GM10248 (cell line): ENCODE data around the gene TCF12.
A peak's percentile ranks its signal among the peaks of the same experiment; 100 is the strongest.

ENCODE experiments used
- CTCF ChIA-PET: fragments of 300-600 bp; sonication (Branson Sonifier 250); formaldehyde crosslinking; extraction: SDS; loops from one replicate; lab custom pipeline; 2021; ENCODE audit warnings: antibody characterized with exemption; lab: Yijun Ruan, JAX
- POLR2A ChIA-PET: fragments of 350-650 bp; sonication (Branson Sonifier 250); formaldehyde crosslinking; extraction: SDS; loops from one replicate; lab custom pipeline; 2020; ENCODE audit warnings: antibody characterized with exemption; lab: Yijun Ruan, JAX
- DNase-seq: peaks from one replicate; pipeline ENCODE4 v3.0.0; 2012; ENCODE audit errors: extremely low spot score
- CTCF ChIP-seq: IDR thresholded peaks from 2 replicates; pipeline ENCODE4 v1.5.1; 2012; ENCODE audit warnings: mild to moderate bottlenecking, low read depth; ENCODE audit errors: extremely low read depth, missing control alignments, control extremely low read depth

The TCF12 gene

GRCh38 chr15:57306161-57306943, 387.9 kb downstream of the TCF12 start:
- peak; percentile 95 for TF ChIP-seq CTCF
- ChIA-PET CTCF (interaction anchor here (0.6 to 8.5 kb wide), 63 partner anchors 9 to 817 kb away, joined by 3 to 163 read pairs (median 4); no protein-coding TSS in a partner anchor), POLR2A (no interaction called here)
- peak; percentile 90 for DNase-seq

GRCh38 chr15:57306944-57307411, 388.5 kb downstream of the TCF12 start:
- no peak for TF ChIP-seq CTCF
- ChIA-PET CTCF (interaction anchor here (0.7 to 8.5 kb wide), 54 partner anchors 9 to 818 kb away, joined by 3 to 163 read pairs (median 4); no protein-coding TSS in a partner anchor), POLR2A (no interaction called here)
- no peak for DNase-seq

GRCh38 chr15:57307527-57308169, 389.2 kb downstream of the TCF12 start:
- TF ChIP-seq CTCF: no peak
- no peak for DNase-seq
- CTCF ChIA-PET: interaction anchor here (0.8 to 8.5 kb wide), 21 partner anchors 8 to 813 kb away, joined by 3 to 163 read pairs (median 5); no protein-coding TSS in a partner anchor
- POLR2A ChIA-PET: no interaction called here

- no peak for DNase-seq
- no peak for TF ChIP-seq CTCF
- POLR2A ChIA-PET: no interaction called here
- CTCF ChIA-PET: interaction anchor here (1.0 to 8.5 kb wide), 4 partner anchors 21 to 161 kb away, joined by 3 to 163 read pairs (median 19); no protein-coding TSS in a partner anchor
Measured at GRCh38 chr15:57308170-57308545, 389.7 kb downstream of the TCF12 start.

GRCh38 chr15:57309856-57310760, 391.7 kb downstream of the TCF12 start:
- no peak for DNase-seq
- ChIA-PET CTCF (interaction anchor here (1.2 to 5.8 kb wide), 4 partner anchors 10 to 819 kb away, joined by 3 to 28 read pairs (median 3); no protein-coding TSS in a partner anchor), POLR2A (no interaction called here)
- no peak for TF ChIP-seq CTCF
